Measurements from ENCODE around the gene EP400.
"Not testable (repeated sequence)": the region's sequence is repeated elsewhere in the genome, so short reads cannot be mapped to it uniquely, and the experiment has no call there.

The EP400 gene

GRCh38 chr12:131965073-131965472, 15.3 kb downstream of the EP400 start:
- no peak overlapping the region for H3K4me3 ChIP-seq (ENCODE audit: low read depth in 1 of 2, low read length in 2 of 2)
- H3K9ac ChIP-seq (ENCODE audit: low read length): no peak overlapping the region
- H3K4me1 ChIP-seq (ENCODE audit: insufficient read depth, low read length): peaks cover 11% of the 10 kb centered on the region

GRCh38 chr12:131971226-131971625, 21.5 kb downstream of the EP400 start:
- Histone ChIP-seq H3K9me3 (ENCODE audit: low read length) (no peaks in the 10 kb centered on the region), H3K4me3 (ENCODE audit: low read depth in 1 of 2, low read length in 2 of 2) (no peak overlapping the region), H3K27ac (ENCODE audit: low read depth, low read length) (no peak overlapping the region), H3K27me3 (ENCODE audit: control insufficient read depth in 1 of 2, insufficient read depth in 2 of 2, low read length in 2 of 2) (no peaks in the 10 kb centered on the region), H3K4me1 (ENCODE audit: insufficient read depth, low read length) (peaks cover 8% of the 10 kb centered on the region), H3K36me3 (ENCODE audit: insufficient read depth, low read length) (no peaks in the 10 kb centered on the region), H3K9ac (ENCODE audit: low read length) (no peak overlapping the region)

More at GRCh38 chr12:131965073-131965472, 15.3 kb downstream of the EP400 start:
- H3K27me3 ChIP-seq (ENCODE audit: control insufficient read depth in 1 of 2, insufficient read depth in 2 of 2, low read length in 2 of 2): no peaks in the 10 kb centered on the region
- no peaks in the 10 kb centered on the region for H3K36me3 ChIP-seq (ENCODE audit: insufficient read depth, low read length)
- no peak overlapping the region for H3K27ac ChIP-seq (ENCODE audit: low read depth, low read length)
- no peaks in the 10 kb centered on the region for H3K9me3 ChIP-seq (ENCODE audit: low read length)

GRCh38 chr12:131975228-131975627, 25.5 kb downstream of the EP400 start:
- Histone ChIP-seq H3K4me3 (ENCODE audit: low read depth in 1 of 2, low read length in 2 of 2) (no peak overlapping the region), H3K9ac (ENCODE audit: low read length) (no peak overlapping the region), H3K36me3 (ENCODE audit: insufficient read depth, low read length) (peaks cover 16% of the 10 kb centered on the region), H3K27ac (ENCODE audit: low read depth, low read length) (no peak overlapping the region), H3K4me1 (ENCODE audit: insufficient read depth, low read length) (peaks cover 7% of the 10 kb centered on the region), H3K27me3 (ENCODE audit: control insufficient read depth in 1 of 2, insufficient read depth in 2 of 2, low read length in 2 of 2) (no peaks in the 10 kb centered on the region), H3K9me3 (ENCODE audit: low read length) (no peaks in the 10 kb centered on the region)

GRCh38 chr12:131979606-131980005, 29.9 kb downstream of the EP400 start:
- no peak overlapping the region for H3K27ac ChIP-seq (ENCODE audit: low read depth, low read length)
- no peaks in the 10 kb centered on the region for H3K27me3 ChIP-seq (ENCODE audit: control insufficient read depth in 1 of 2, insufficient read depth in 2 of 2, low read length in 2 of 2)
- no peaks in the 10 kb centered on the region for H3K9me3 ChIP-seq (ENCODE audit: low read length)
- no peak overlapping the region for H3K4me3 ChIP-seq (ENCODE audit: low read depth in 1 of 2, low read length in 2 of 2)
- no peaks in the 10 kb centered on the region for H3K4me1 ChIP-seq (ENCODE audit: insufficient read depth, low read length)
- H3K9ac ChIP-seq (ENCODE audit: low read length): no peak overlapping the region
- H3K36me3 ChIP-seq (ENCODE audit: insufficient read depth, low read length): peaks cover 51% of the 10 kb centered on the region

GRCh38 chr12:131980263-131980662, 30.5 kb downstream of the EP400 start:
- no peaks in the 10 kb centered on the region for H3K27me3 ChIP-seq (ENCODE audit: control insufficient read depth in 1 of 2, insufficient read depth in 2 of 2, low read length in 2 of 2)
- H3K36me3 ChIP-seq (ENCODE audit: insufficient read depth, low read length): peaks cover 58% of the 10 kb centered on the region

GRCh38 chr12:131981388-131981787, 31.6 kb downstream of the EP400 start:
- peaks cover 60% of the 10 kb centered on the region for H3K36me3 ChIP-seq (ENCODE audit: insufficient read depth, low read length)
- H3K9ac ChIP-seq (ENCODE audit: low read length): no peak overlapping the region
- no peaks in the 10 kb centered on the region for H3K9me3 ChIP-seq (ENCODE audit: low read length)
- H3K4me3 ChIP-seq (ENCODE audit: low read depth in 1 of 2, low read length in 2 of 2): no peak overlapping the region
- H3K27ac ChIP-seq (ENCODE audit: low read depth, low read length): no peak overlapping the region
- no peaks in the 10 kb centered on the region for H3K27me3 ChIP-seq (ENCODE audit: control insufficient read depth in 1 of 2, insufficient read depth in 2 of 2, low read length in 2 of 2)
- no peaks in the 10 kb centered on the region for H3K4me1 ChIP-seq (ENCODE audit: insufficient read depth, low read length)

More at GRCh38 chr12:131980263-131980662, 30.5 kb downstream of the EP400 start:
- Histone ChIP-seq H3K27ac (ENCODE audit: low read depth, low read length) (no peak overlapping the region), H3K9ac (ENCODE audit: low read length) (no peak overlapping the region), H3K9me3 (ENCODE audit: low read length) (no peaks in the 10 kb centered on the region), H3K4me1 (ENCODE audit: insufficient read depth, low read length) (no peaks in the 10 kb centered on the region), H3K4me3 (ENCODE audit: low read depth in 1 of 2, low read length in 2 of 2) (no peak overlapping the region)

GRCh38 chr12:131982041-131982440, 32.3 kb downstream of the EP400 start:
- Histone ChIP-seq H3K9ac (ENCODE audit: low read length) (no peak overlapping the region), H3K36me3 (ENCODE audit: insufficient read depth, low read length) (peaks cover 67% of the 10 kb centered on the region), H3K27ac (ENCODE audit: low read depth, low read length) (no peak overlapping the region), H3K4me3 (ENCODE audit: low read depth in 1 of 2, low read length in 2 of 2) (no peak overlapping the region), H3K9me3 (ENCODE audit: low read length) (no peaks in the 10 kb centered on the region), H3K27me3 (ENCODE audit: control insufficient read depth in 1 of 2, insufficient read depth in 2 of 2, low read length in 2 of 2) (no peaks in the 10 kb centered on the region), H3K4me1 (ENCODE audit: insufficient read depth, low read length) (no peaks in the 10 kb centered on the region)

- H3K36me3 ChIP-seq (ENCODE audit: insufficient read depth, low read length): peaks cover 71% of the 10 kb centered on the region
- H3K4me1 ChIP-seq (ENCODE audit: insufficient read depth, low read length): no peaks in the 10 kb centered on the region
- H3K27ac ChIP-seq (ENCODE audit: low read depth, low read length): no peak overlapping the region
- no peak overlapping the region for H3K4me3 ChIP-seq (ENCODE audit: low read depth in 1 of 2, low read length in 2 of 2)
- no peaks in the 10 kb centered on the region for H3K27me3 ChIP-seq (ENCODE audit: control insufficient read depth in 1 of 2, insufficient read depth in 2 of 2, low read length in 2 of 2)
- no peaks in the 10 kb centered on the region for H3K9me3 ChIP-seq (ENCODE audit: low read length)
- no peak overlapping the region for H3K9ac ChIP-seq (ENCODE audit: low read length)
Observed at GRCh38 chr12:131983026-131983425, 33.3 kb downstream of the EP400 start.

- Histone ChIP-seq H3K27ac (ENCODE audit: low read depth, low read length) (no peak overlapping the region), H3K9me3 (ENCODE audit: low read length) (no peaks in the 10 kb centered on the region), H3K4me3 (ENCODE audit: low read depth in 1 of 2, low read length in 2 of 2) (no peak overlapping the region), H3K36me3 (ENCODE audit: insufficient read depth, low read length) (peaks cover 72% of the 10 kb centered on the region), H3K9ac (ENCODE audit: low read length) (no peak overlapping the region), H3K4me1 (ENCODE audit: insufficient read depth, low read length) (no peaks in the 10 kb centered on the region), H3K27me3 (ENCODE audit: control insufficient read depth in 1 of 2, insufficient read depth in 2 of 2, low read length in 2 of 2) (no peaks in the 10 kb centered on the region)
Observed at GRCh38 chr12:131983554-131983953, 33.8 kb downstream of the EP400 start.

- Histone ChIP-seq H3K36me3 (ENCODE audit: insufficient read depth, low read length) (peaks cover 78% of the 10 kb centered on the region), H3K27me3 (ENCODE audit: control insufficient read depth in 1 of 2, insufficient read depth in 2 of 2, low read length in 2 of 2) (no peaks in the 10 kb centered on the region), H3K9ac (ENCODE audit: low read length) (no peak overlapping the region), H3K4me1 (ENCODE audit: insufficient read depth, low read length) (no peaks in the 10 kb centered on the region), H3K9me3 (ENCODE audit: low read length) (no peaks in the 10 kb centered on the region), H3K4me3 (ENCODE audit: low read depth in 1 of 2, low read length in 2 of 2) (no peak overlapping the region), H3K27ac (ENCODE audit: low read depth, low read length) (no peak overlapping the region)
Observed at GRCh38 chr12:131984334-131984733, 34.6 kb downstream of the EP400 start.

- H3K4me1 ChIP-seq (ENCODE audit: insufficient read depth, low read length); H3K27ac ChIP-seq (ENCODE audit: low read depth, low read length); H3K4me3 ChIP-seq (ENCODE audit: low read depth in 1 of 2, low read length in 2 of 2); H3K9ac ChIP-seq (ENCODE audit: low read length); H3K9me3 ChIP-seq (ENCODE audit: low read length); H3K27me3 ChIP-seq (ENCODE audit: control insufficient read depth in 1 of 2, insufficient read depth in 2 of 2, low read length in 2 of 2): not testable (repeated sequence)
- peaks cover 80% of the 10 kb centered on the region for H3K36me3 ChIP-seq (ENCODE audit: insufficient read depth, low read length)
Observed at GRCh38 chr12:131985510-131985875, 35.8 kb downstream of the EP400 start.

GRCh38 chr12:131986361-131986760, 36.6 kb downstream of the EP400 start:
- Histone ChIP-seq H3K27ac (ENCODE audit: low read depth, low read length) (no peak overlapping the region), H3K4me1 (ENCODE audit: insufficient read depth, low read length) (no peaks in the 10 kb centered on the region), H3K27me3 (ENCODE audit: control insufficient read depth in 1 of 2, insufficient read depth in 2 of 2, low read length in 2 of 2) (no peaks in the 10 kb centered on the region), H3K9ac (ENCODE audit: low read length) (no peak overlapping the region), H3K36me3 (ENCODE audit: insufficient read depth, low read length) (peaks cover 79% of the 10 kb centered on the region), H3K4me3 (ENCODE audit: low read depth in 1 of 2, low read length in 2 of 2) (no peak overlapping the region), H3K9me3 (ENCODE audit: low read length) (no peaks in the 10 kb centered on the region)
